Heart right ventricle (tissue), 16 donors: ENCODE results near the gene ADARB1. TPM values are rescaled to one million over a fixed set of nuclear protein-coding genes. Genes with fewer than 3 reads are reported as not detected.

ENCODE experiments used
- ATAC-seq, 8 donors: fragments of 200-7000 bp; cut with Tn5 transposase; one replicate each; pipeline ENCODE4 v1.9.1; 2020; ENCODE audit warnings: mild to moderate bottlenecking in 8 of 8, moderate library complexity in 8 of 8, moderate number of reproducible peaks in 1 of 8
- DNase-seq, 2 donors: peaks; one replicate each; pipeline ENCODE4 v3.0.0-alpha.2; 2020
- H3K27ac ChIP-seq, 10 donors: fragments of 200-600 bp; sonication (generic) in 2 of 10; one replicate each; pipeline versions ENCODE4 v1.5.0 to v1.8.0; 2020 to 2022; ENCODE audit warnings: mild to moderate bottlenecking in 3 of 10
- H3K27me3 ChIP-seq, 7 donors: fragments of 200-600 bp; one replicate each; pipeline ENCODE4 v1.8.0; 2021 to 2022; ENCODE audit warnings: mild to moderate bottlenecking in 2 of 7
- H3K36me3 ChIP-seq, 9 donors: fragments of 200-600 bp; sonication (generic) in 1 of 9; one replicate each; pipeline versions ENCODE4 v1.5.0 to v1.8.0; 2020 to 2022; ENCODE audit warnings: mild to moderate bottlenecking in 2 of 9
- H3K4me1 ChIP-seq, 9 donors: fragments of 200-600 bp; sonication (generic) in 1 of 9; one replicate each; pipeline versions ENCODE4 v1.5.0 to v1.8.0; 2020 to 2022; ENCODE audit warnings: mild to moderate bottlenecking in 4 of 9
- H3K4me3 ChIP-seq, 10 donors: fragments of 200-600 bp; sonication (generic) in 2 of 10; one replicate each; pipeline versions ENCODE4 v1.5.0 to v1.8.0; 2020 to 2022; ENCODE audit warnings: mild to moderate bottlenecking in 7 of 10, moderate library complexity in 2 of 10
- H3K9me3 ChIP-seq, 11 donors: fragments of 200-600 bp in 10 of 11; sonication (generic) in 2 of 11; one replicate each; pipeline versions ENCODE4 v1.5.0 to v1.8.0; 2013 to 2022; ENCODE audit warnings: mild to moderate bottlenecking in 2 of 11, control low read depth in 1 of 11, moderate library complexity in 1 of 11
- WGBS, 2 donors: extraction: QIAGEN DNeasy Blood & Tissue Kit; methylation state at CpG; one replicate each; pipeline ENCODE4 v1.1.7; 2013; ENCODE audit warnings: inconsistent platforms in 1 of 2; 5-methylcytosine and 5-hydroxymethylcytosine counted together
- intact Hi-C, 10 donors: fragments of 100-400 bp; cut with DNase I; formaldehyde crosslinking; loops; one replicate each; pipeline versions ENCODE4 v1.11.1 to v1.14.2; 2022
- polyA plus RNA-seq, 2 donors: library from polyadenylated mRNA; stranded (reverse); fragments of 200-250 nt; gene quantifications; one replicate each; pipeline ENCODE4 v1.2.3, GENCODE V29; 2013
- total RNA-seq, 10 donors: library from RNA; stranded (reverse); fragmentation: NEBNext Ultra II Directional in 3 of 10; extraction: Animal tissue kit (Norgen Biotek cat#: 25700) in 3 of 10; gene quantifications; one replicate each; pipeline versions ENCODE4 v1.2.1 to v1.2.4, GENCODE V29; 2021 to 2023
- TF ChIP-seq, protein P1 (sequence below), 9 donors: fragments of 200-600 bp; sonication (generic) in 2 of 9; IDR thresholded peaks; one replicate each; pipeline versions ENCODE4 v1.5.0 to v1.8.0; 2021 to 2022; ENCODE audit warnings: antibody characterized with exemption in 9 of 9, mild to moderate bottlenecking in 5 of 9, moderate library complexity in 1 of 9
- donor health status: Arrhythmogenic right ventricular cardiomyopathy.
- donor health status: ischemic (EF 13 %, LVEDD 7.1; RV severe dilation, severe dysfunction).
- donor health status: healthy with polysubstance abuse.
- donor health status: DM: no; HTN: yes; CAD: no.
- donor health status: DM: no; HTN: no; CAD: no.
- donor health status: ischemic (EF 25% LVEDD 6.9; RV normal size, moderate dysfunction).
- donor health status: ischemic (EF 25% LVEDD 5.7; RV mildly dilated, moderate dysfunction).
- donor health status: healthy.
- donor health status: DM: yes; HTN: yes; CAD: no.
- donor health status: Ischemic cardiomyopathy.
- donor health status: ischemic (EF 35%, LVEDD 5.7; RV mildly dilated, moderate dysfunction).
- donor health status: nonischemic (EF 11% LVEDD 7.7; RV severe dilation, severe dysfunction).
- donor health status: DM: yes; HTN: yes; CAD: no.
- donor health status: PGD.
- donor health status: ischemic (EF 29% LVEDD 5.4; RV normal size, mild dysfunction).
- donor health status: nonischemic (EF 23%, LVEDD 6.1; RV moderate dilation, normal function).

The ADARB1 gene
- total and polyA plus RNA-seq, 12 donors, result 7.4 to 21.2 (median 13.5) TPM

DNA sequence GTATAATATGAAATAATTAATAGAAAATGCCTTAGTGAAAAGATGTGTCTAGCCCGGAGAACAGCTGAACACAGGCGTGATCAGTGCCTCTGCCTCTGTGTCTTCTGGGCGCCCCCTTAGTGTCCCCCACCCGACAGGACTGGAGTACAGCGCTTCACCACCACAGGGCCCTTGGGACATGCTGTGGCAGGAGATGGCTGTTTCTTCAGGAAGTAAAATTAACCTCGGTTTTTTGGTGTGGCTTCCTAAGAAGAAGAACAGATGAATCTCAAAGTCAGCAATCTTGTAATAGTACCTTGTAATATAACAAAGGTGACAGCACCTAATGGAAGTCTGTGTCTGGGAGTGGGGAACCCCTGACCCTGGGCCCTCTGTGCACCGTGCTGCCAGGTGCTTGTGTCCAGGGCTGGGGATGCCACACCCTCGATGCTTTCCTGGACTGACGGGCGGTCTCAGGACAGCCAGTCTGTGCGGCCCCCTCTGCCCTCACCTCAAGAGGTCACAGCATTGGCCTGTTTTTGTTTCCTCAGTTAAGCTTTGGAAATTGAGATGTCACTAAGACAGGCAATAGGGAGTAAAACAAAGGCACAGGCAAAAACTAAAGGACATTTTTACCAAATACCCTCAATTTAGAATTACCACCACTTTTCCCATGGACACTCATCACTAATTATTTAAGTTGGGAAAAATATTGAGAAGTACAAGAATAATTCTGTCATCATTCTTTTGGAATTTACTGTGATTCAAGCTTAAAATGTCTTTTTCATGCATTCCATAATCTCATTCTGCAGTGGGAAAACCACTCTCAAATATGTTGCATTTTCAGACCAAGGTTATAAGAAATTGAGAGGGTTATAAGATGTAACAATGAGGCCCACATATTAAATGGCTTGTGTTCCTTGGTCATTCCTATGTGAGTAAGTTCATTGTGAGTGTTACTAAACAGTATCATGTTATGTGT, 79.3 kb downstream of the ADARB1 start:
- intact Hi-C loops, result no loop called here
- DNase-seq, result no peak
- no peak for ATAC-seq
- 62 to 75% methylated on average over 11 of the region's 11 CpGs for WGBS, 2 donors
- no peak overlapping the region for H3K4me3 ChIP-seq
- H3K27ac ChIP-seq, result no peak overlapping the region
- no peaks in the 10 kb centered on the region for H3K27me3 ChIP-seq
- TF ChIP-seq, protein P1, sequence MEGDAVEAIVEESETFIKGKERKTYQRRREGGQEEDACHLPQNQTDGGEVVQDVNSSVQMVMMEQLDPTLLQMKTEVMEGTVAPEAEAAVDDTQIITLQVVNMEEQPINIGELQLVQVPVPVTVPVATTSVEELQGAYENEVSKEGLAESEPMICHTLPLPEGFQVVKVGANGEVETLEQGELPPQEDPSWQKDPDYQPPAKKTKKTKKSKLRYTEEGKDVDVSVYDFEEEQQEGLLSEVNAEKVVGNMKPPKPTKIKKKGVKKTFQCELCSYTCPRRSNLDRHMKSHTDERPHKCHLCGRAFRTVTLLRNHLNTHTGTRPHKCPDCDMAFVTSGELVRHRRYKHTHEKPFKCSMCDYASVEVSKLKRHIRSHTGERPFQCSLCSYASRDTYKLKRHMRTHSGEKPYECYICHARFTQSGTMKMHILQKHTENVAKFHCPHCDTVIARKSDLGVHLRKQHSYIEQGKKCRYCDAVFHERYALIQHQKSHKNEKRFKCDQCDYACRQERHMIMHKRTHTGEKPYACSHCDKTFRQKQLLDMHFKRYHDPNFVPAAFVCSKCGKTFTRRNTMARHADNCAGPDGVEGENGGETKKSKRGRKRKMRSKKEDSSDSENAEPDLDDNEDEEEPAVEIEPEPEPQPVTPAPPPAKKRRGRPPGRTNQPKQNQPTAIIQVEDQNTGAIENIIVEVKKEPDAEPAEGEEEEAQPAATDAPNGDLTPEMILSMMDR (IDR thresholded peaks at IDR 0.05), result no peak
- peaks cover 0 to 23% (median 0%) of the 10 kb centered on the region in 9 donors for H3K36me3 ChIP-seq
- H3K4me1 ChIP-seq, result peaks cover 0 to 40% (median 10%) of the 10 kb centered on the region in 9 donors
- no peaks in the 10 kb centered on the region for H3K9me3 ChIP-seq

- Histone ChIP-seq H3K27ac (no peak overlapping the region), H3K36me3 (peaks cover 0 to 13% (median 0%) of the 10 kb centered on the region in 9 donors), H3K4me3 (no peak overlapping the region), H3K9me3 (no peaks in the 10 kb centered on the region), H3K4me1 (peaks cover 0 to 40% (median 10%) of the 10 kb centered on the region in 9 donors), H3K27me3 (no peaks in the 10 kb centered on the region)
- no peak for DNase-seq
- TF ChIP-seq, protein P1 (IDR thresholded peaks at IDR 0.05), result no peak
- intact Hi-C loops, result no loop called here
- 76 to 77% methylated on average over 9 of the region's 9 CpGs for WGBS, 2 donors
- peak in 7 of 8 donors; percentile 19 to 73 (median 68) for ATAC-seq
These were observed 80.4 kb downstream of the ADARB1 start for GRCh38 chr21:45154511-45155508.

DNA sequence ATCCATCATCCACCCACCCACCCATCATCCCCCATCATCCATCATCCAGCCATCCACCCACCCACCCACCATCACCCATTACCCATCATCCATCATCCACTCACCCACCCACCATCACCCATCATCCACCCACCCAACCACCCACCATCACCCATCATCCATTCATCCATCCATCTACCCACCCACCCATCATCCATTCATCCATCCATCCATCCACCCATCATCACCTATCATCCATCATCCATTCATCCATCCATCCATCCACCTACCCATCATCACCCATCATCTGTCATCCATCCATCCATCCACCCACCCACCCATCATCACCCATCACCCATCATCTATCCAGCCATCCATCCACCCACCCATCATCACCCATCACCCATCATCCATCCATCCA, 81.5 kb downstream of the ADARB1 start:
- Histone ChIP-seq H3K36me3 (peaks cover 0 to 13% (median 0%) of the 10 kb centered on the region in 9 donors), H3K4me1 (peaks cover 0 to 38% (median 10%) of the 10 kb centered on the region in 9 donors), H3K27ac (no peak overlapping the region), H3K9me3 (no peaks in the 10 kb centered on the region), H3K4me3 (no peak overlapping the region), H3K27me3 (no peaks in the 10 kb centered on the region)
- TF ChIP-seq, protein P1 (IDR thresholded peaks at IDR 0.05), result no peak
- DNase-seq, result no peak
- intact Hi-C loops, result no loop called here
- no peak for ATAC-seq

- ATAC-seq (no peak), DNase-seq (no peak)
- intact Hi-C loops, result no loop called here
- Histone ChIP-seq H3K27ac (no peak overlapping the region), H3K27me3 (no peaks in the 10 kb centered on the region), H3K4me1 (peaks cover 0 to 34% (median 10%) of the 10 kb centered on the region in 9 donors), H3K36me3 (peaks cover 0 to 11% (median 0%) of the 10 kb centered on the region in 9 donors), H3K4me3 (no peak overlapping the region), H3K9me3 (no peaks in the 10 kb centered on the region)
- 99 to 100% methylated on average over 3 of the region's 3 CpGs for WGBS, 2 donors
- TF ChIP-seq, protein P1 (IDR thresholded peaks at IDR 0.05), result no peak
These were observed 82.1 kb downstream of the ADARB1 start for GRCh38 chr21:45156459-45156858.
